Stimulated activated CD8-positive, alpha-beta memory T cell treated with anti-CD3 and anti-CD28 coated beads, Interleukin-15, amount 100 ng/mL, for 24 hours (primary cell): ENCODE data around the gene KRTAP20-2.

Source experiments
- DNase-seq: peaks from one replicate; pipeline ENCODE4 v3.0.0-alpha.2; 2020; ENCODE audit warnings: low read depth

The KRTAP20-2 gene

GRCh38 chr21:30674312-30674711 is 39.3 kb downstream of the KRTAP20-2 start:
- no peak for DNase-seq

DNA sequence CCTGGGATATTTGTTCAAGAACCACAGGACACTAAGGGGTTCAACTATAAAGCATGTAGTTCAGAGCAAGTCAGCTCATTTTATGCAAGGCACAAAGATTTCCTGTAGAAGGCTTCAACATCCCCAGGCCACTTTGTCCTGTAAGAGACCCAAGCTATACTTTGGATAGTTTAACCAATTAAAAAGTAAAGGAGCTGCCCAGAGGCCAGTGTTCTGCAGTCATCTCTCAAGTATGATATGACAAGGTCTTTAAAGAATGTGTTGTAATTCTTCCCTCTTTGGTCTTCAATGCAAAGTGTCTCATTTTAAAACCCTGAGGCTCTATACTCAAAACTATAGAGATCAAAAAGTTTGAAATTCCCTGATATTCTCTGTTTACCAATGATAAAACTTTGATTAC is 41.7 kb downstream of the KRTAP20-2 start:
- DNase-seq: no peak

- DNase-seq: no peak
Measured at GRCh38 chr21:30680586-30680985, 45.6 kb downstream of the KRTAP20-2 start.

DNA sequence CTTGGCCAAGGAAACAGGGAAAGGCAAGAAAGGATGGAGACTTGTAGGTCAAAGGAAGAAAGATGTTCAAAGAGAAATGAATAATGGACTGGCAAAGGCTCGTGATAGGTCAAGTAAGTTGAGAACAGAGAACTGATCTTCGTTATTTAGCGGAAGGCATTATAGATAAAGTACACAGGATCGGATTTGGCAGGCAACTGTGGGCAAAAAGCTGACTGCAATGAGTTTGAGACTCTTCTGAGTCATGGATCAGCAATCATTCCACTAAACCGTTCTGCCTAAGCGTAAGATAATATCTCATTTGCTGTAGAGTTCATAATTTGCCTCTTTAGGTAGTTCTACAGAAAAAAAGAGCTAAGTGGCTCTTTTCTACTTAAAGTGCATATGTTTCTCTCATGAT is 49.5 kb downstream of the KRTAP20-2 start:
- DNase-seq: no peak
